ENCODE results near the gene C16orf74. TPM values are rescaled to one million over a fixed set of nuclear protein-coding genes. Genes with fewer than 3 reads are reported as not detected.

The C16orf74 gene
- total and polyA plus RNA-seq, 2 of the 8 experiments (the other 6 are each of a cell fraction or from before 2014, with no cell fraction given), result 7.3 to 9.3 TPM

DNA sequence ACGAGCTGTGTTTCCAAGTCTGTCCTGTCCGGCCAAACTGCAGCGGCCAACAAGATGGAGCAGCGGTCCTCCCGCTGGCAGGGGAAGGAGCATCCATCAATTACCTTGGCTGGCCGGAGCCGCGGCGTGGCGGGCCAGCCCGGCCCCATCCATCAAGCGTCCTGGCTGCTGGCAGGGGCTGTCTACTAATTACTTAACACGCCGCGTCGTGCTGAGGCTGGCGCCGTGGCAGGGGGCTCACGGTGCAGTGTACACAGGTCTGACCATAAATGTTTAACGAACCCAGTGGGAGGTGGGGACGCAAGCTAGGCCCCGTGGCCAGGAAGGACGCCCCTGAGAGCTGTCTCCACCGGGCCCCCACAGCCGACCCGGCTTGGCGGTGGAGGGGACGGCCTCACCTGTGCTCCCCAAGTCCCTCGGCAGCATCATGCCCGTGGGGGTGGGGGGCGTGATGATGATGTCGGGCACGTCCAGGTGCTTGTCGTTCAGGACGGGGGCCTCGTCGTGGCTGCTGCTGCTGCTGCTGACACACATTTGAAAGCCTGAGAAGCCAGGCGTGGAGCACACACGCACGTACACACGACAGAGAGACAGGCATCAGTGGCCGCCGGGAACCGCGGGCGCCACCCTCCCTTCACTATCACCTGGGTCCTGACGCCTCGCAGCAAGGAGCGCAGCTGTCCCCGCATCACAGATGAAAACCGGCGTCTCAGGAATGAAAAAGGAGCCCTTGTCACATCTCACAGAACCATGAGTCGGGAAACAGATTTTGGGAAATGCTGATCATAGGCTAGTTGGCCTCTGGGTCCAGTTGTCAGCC lies 40.9 kb downstream of the C16orf74 start:
- Histone ChIP-seq H4K8ac (ENCODE audit: extremely low read depth, insufficient read depth, low read length) (peak overlapping the region; percentile 28), H4K20me1 (replicated peaks in 1 of 2; ENCODE audit: control insufficient read depth in 1 of 2, insufficient read depth in 2 of 2, low read length in 2 of 2) (peaks cover 0 to 2% of the 10 kb centered on the region in 2 experiments), H3K23ac (ENCODE audit: insufficient read length) (no peak overlapping the region), H3K79me2 (ENCODE audit: control insufficient read depth in 1 of 2, insufficient read depth in 2 of 2, low read length in 2 of 2) (no peaks in the 10 kb centered on the region), H3K14ac (ENCODE audit: insufficient read length) (no peak overlapping the region), H3K27ac (ENCODE audit: low read depth, low read length) (no peak overlapping the region), H3K4ac (replicated peaks; ENCODE audit: insufficient read length, low read depth, low read length) (no peak overlapping the region), H2BK120ac (replicated peaks; ENCODE audit: low read depth, low read length) (no peak overlapping the region), H2BK12ac (ENCODE audit: low read depth, low read length) (no peak overlapping the region), H3K4me3 (ENCODE audit: extremely low read depth in 1 of 4, insufficient read depth in 2 of 4, low read depth in 3 of 4, low read length in 4 of 4) (no peak overlapping the region), H3K4me1 (replicated peaks in 1 of 4; ENCODE audit: control insufficient read depth in 3 of 4, insufficient read depth in 4 of 4, low read length in 3 of 4) (no peaks in the 10 kb centered on the region; a peak in 1 of 7 replicates), H3K4me2 (ENCODE audit: insufficient read depth in 1 of 2, low read depth in 2 of 2, low read length in 2 of 2) (no peak overlapping the region), H3K9ac (replicated peaks in 1 of 4; ENCODE audit: extremely low read depth in 1 of 4, low read depth in 3 of 4, low read length in 3 of 4) (no peak overlapping the region), H2AK5ac (ENCODE audit: low read depth, low read length) (no peak overlapping the region), H2BK5ac (ENCODE audit: low read depth, low read length) (no peak overlapping the region), H3K18ac (ENCODE audit: extremely low read depth, low read length) (no peak overlapping the region), H2BK15ac (ENCODE audit: low read length) (no peak overlapping the region), H2BK20ac (ENCODE audit: low read length) (no peak overlapping the region), H3K36me3 (ENCODE audit: control insufficient read depth in 2 of 4, insufficient read depth in 4 of 4, low read length in 3 of 4) (no peaks in the 10 kb centered on the region), H4K5ac (ENCODE audit: insufficient read length, low read depth, low read length) (no peak overlapping the region), H3K23me2 (ENCODE audit: low read depth, low read length) (peaks cover 1% of the 10 kb centered on the region; the same call in 1 of the 2 replicates), H2AFZ (ENCODE audit: low read length) (no peak overlapping the region), H3K9me3 (ENCODE audit: insufficient read depth in 2 of 2, low read depth in 1 of 2, low read length in 1 of 2) (peaks cover 5 to 6% of the 10 kb centered on the region in 2 experiments; a peak in 3 of 4 replicates), H3K56ac (replicated peaks; ENCODE audit: insufficient read length, low read depth, low read length) (no peak overlapping the region), H3K79me1 (ENCODE audit: low read depth, low read length) (no peaks in the 10 kb centered on the region), H3K27me3 (replicated peaks in 1 of 4; ENCODE audit: control insufficient read depth in 3 of 4, extremely low read depth in 1 of 4, insufficient read depth in 3 of 4, low read length in 3 of 4) (0 out of 7 replicates have a peak, but pooled peaks cover 0 to under 1% (median 0%) of the 10 kb centered on the region in 4 experiments), H4K91ac (replicated peaks; ENCODE audit: insufficient read length, low read length) (no peak overlapping the region)
- 87% methylated on average over 43 of the region's 53 CpGs; no CpG with 5 or more reads in 1 of the 2 experiments for WGBS, 2 experiments (ENCODE audit: extremely low coverage in 1 of 2, insufficient coverage in 1 of 2, insufficient read length in 1 of 2, insufficient replicate concordance in 2 of 2, low coverage in 1 of 2, low lambda C conversion rate in 2 of 2, missing lambda C conversion rate in 1 of 2)
- DNase-seq (ENCODE audit: low read depth in 1 of 2, low spot score in 2 of 2) (no peak), FAIRE-seq (no peak)
- ChIA-PET POLR2A (ENCODE audit: partially characterized antibody) (interaction anchor here (1.2 to 2.0 kb wide), 2 partner anchors 34 to 37 kb away, joined by 3 to 6 read pairs; no protein-coding TSS in a partner anchor), CTCF (ENCODE audit: partially characterized antibody) (interaction anchor here (0.8 to 20.7 kb wide), 8 partner anchors 9 to 368 kb away, joined by 3 to 620 read pairs (median 7); partner anchors contain the start of gene GINS2)
- TF ChIP-seq RBBP5 (IDR thresholded peaks at IDR 0.05; ENCODE audit: borderline replicate concordance, low read depth, low read length) (no peak), BACH1 (IDR thresholded peaks at IDR 0.05; ENCODE audit: low read length) (no peak), RNF2 (IDR thresholded peaks at IDR 0.05; ENCODE audit: borderline replicate concordance, low read depth, low read length, missing control alignments, poor library complexity, severe bottlenecking) (no peak), POLR2AphosphoS5 (IDR thresholded peaks at IDR 0.05; ENCODE audit: low read depth, low read length) (no peak), RAD21 (IDR thresholded peaks at IDR 0.05 in 1 of 2, conservative IDR thresholded peaks at IDR 0.05 in 1 of 2; ENCODE audit: low read depth in 2 of 2, low read length in 2 of 2) (peak; percentile 27 to 36; a peak in 2 of 4 replicates)
- TF ChIP-seq, protein P1, sequence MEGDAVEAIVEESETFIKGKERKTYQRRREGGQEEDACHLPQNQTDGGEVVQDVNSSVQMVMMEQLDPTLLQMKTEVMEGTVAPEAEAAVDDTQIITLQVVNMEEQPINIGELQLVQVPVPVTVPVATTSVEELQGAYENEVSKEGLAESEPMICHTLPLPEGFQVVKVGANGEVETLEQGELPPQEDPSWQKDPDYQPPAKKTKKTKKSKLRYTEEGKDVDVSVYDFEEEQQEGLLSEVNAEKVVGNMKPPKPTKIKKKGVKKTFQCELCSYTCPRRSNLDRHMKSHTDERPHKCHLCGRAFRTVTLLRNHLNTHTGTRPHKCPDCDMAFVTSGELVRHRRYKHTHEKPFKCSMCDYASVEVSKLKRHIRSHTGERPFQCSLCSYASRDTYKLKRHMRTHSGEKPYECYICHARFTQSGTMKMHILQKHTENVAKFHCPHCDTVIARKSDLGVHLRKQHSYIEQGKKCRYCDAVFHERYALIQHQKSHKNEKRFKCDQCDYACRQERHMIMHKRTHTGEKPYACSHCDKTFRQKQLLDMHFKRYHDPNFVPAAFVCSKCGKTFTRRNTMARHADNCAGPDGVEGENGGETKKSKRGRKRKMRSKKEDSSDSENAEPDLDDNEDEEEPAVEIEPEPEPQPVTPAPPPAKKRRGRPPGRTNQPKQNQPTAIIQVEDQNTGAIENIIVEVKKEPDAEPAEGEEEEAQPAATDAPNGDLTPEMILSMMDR (IDR thresholded peaks at IDR 0.05; ENCODE audit: control extremely low read depth in 1 of 3, insufficient read depth in 1 of 3, low read depth in 1 of 3, low read length in 3 of 3), result 0 out of 4 replicates have a peak, but pooled peaks of 1 of the 3 experiments have one; percentile 13
